HepG2 (cell line): Measurements from ENCODE around the gene SGCD. TPM values are rescaled to one million over a fixed set of nuclear protein-coding genes. Genes with fewer than 3 reads are reported as not detected.

ENCODE experiments used
- ATAC-seq: fragments of 200-7000 bp; cut with Tn5 transposase; 3 replicates; pipeline ENCODE4 v1.9.1; 2020; ENCODE audit warnings: mild to moderate bottlenecking, moderate library complexity
- BruUV-seq: library from RNA; stranded (reverse); fragments of 400-500 nt; replicated peaks from 2 replicates; lab custom pipeline; 2021; lab: Mats Ljungman, UMichigan
- CTCF ChIA-PET: fragments of 300-600 bp; formaldehyde crosslinking; extraction: SDS; loops from one replicate; lab custom pipeline; 2021; ENCODE audit warnings: low total read pairs, inconsistent platforms, low intra/inter-chr PET ratio; lab: Yijun Ruan, JAX
- POLR2A ChIA-PET: fragments of 350-600 bp; sonication (Branson Sonifier 250); formaldehyde crosslinking; loops from one replicate; lab custom pipeline; 2020; ENCODE audit warnings: antibody characterized with exemption, inconsistent platforms; lab: Yijun Ruan, JAX
- DNase-seq: peaks from one replicate; pipeline ENCODE4 v3.0.0-alpha.2; 2015; ENCODE audit warnings: low spot score
- FAIRE-seq: peaks from 3 replicates; lab custom pipeline; 2011; peaks lifted over from hg19 to GRCh38; lab: Jason Lieb, UNC
- H2AFZ ChIP-seq: one replicate; pipeline ENCODE4 v1.6.1; 2011; ENCODE audit warnings: low read length, inconsistent platforms
- H3K27ac ChIP-seq: fragments of 300-600 bp; 3 replicates; pipeline ENCODE4 v1.8.0; 2011; ENCODE audit warnings: mixed run types, mild to moderate bottlenecking, mixed read lengths, low read length, inconsistent platforms; ENCODE audit not compliant: insufficient read depth; ENCODE audit errors: extremely low read length
- H3K27me3 ChIP-seq, 2 experiments: fragments of 200-600 bp in 1 of 2; 2 replicates in 1 of 2; 3 replicates in 1 of 2; pipeline versions ENCODE4 v1.6.0 to v1.8.0; 2011; ENCODE audit warnings: low read length in 2 of 2, mild to moderate bottlenecking in 2 of 2, moderate library complexity in 2 of 2, inconsistent platforms in 1 of 2; ENCODE audit not compliant: insufficient read depth in 2 of 2, control insufficient read depth in 1 of 2
- H3K36me3 ChIP-seq, 2 experiments: fragments of 200-600 bp in 1 of 2; replicated peaks in 1 of 2; 2 replicates in 1 of 2; 3 replicates in 1 of 2; pipeline versions ENCODE4 v1.5.1 to v1.8.0; 2011; ENCODE audit warnings: low read length in 2 of 2, inconsistent platforms in 1 of 2; ENCODE audit not compliant: insufficient read depth in 2 of 2, control insufficient read depth in 1 of 2
- H3K4me1 ChIP-seq: 2 replicates; pipeline ENCODE4 v1.5.1; 2012; ENCODE audit warnings: low read length, inconsistent platforms; ENCODE audit not compliant: insufficient read depth
- H3K4me2 ChIP-seq: 2 replicates; pipeline ENCODE4 v1.6.0; 2011; ENCODE audit warnings: low read depth, low read length, inconsistent platforms
- H3K4me3 ChIP-seq, 3 experiments: fragments of 200-600 bp in 1 of 3; sonication (generic), shearing (Covaris generic) in 1 of 3; replicated peaks in 1 of 3; 2 replicates each; pipeline ENCODE4 v1.5.1; 2011 to 2016; ENCODE audit warnings: low read length in 3 of 3, inconsistent platforms in 2 of 3, low read depth in 2 of 3, mild to moderate bottlenecking in 2 of 3, control low read depth in 1 of 3, mixed read lengths in 1 of 3; ENCODE audit not compliant: insufficient read depth in 1 of 3
- H3K79me2 ChIP-seq: one replicate; pipeline ENCODE4 v1.6.1; 2011; ENCODE audit warnings: low read length, inconsistent platforms; ENCODE audit not compliant: insufficient read depth
- H3K9ac ChIP-seq: 2 replicates; pipeline ENCODE4 v1.6.0; 2011; ENCODE audit warnings: mild to moderate bottlenecking, low read depth, low read length, inconsistent platforms; ENCODE audit not compliant: insufficient read depth
- H3K9me3 ChIP-seq: 2 replicates; pipeline ENCODE4 v1.5.1; 2012; ENCODE audit warnings: mild to moderate bottlenecking, low read length
- H4K20me1 ChIP-seq: 2 replicates; pipeline ENCODE4 v1.6.0; 2011; ENCODE audit warnings: inconsistent platforms, mild to moderate bottlenecking, low read length, moderate library complexity; ENCODE audit not compliant: insufficient read depth
- ELF4 ChIP-seq: sonication (generic); formaldehyde crosslinking; IDR thresholded peaks from 2 replicates; pipeline ENCODE4 v1.5.0; 2020; ENCODE audit warnings: missing genetic modification reagents, mild to moderate bottlenecking, moderate library complexity, borderline replicate concordance
- FOSL2 ChIP-seq: sonication (generic); formaldehyde crosslinking; IDR thresholded peaks from 2 replicates; pipeline ENCODE4 v1.4.0; 2020; ENCODE audit warnings: missing genetic modification reagents
- LBX2 ChIP-seq: sonication (generic); formaldehyde crosslinking; IDR thresholded peaks from 2 replicates; pipeline ENCODE4 v1.5.0; 2020; ENCODE audit warnings: missing genetic modification reagents, mild to moderate bottlenecking, borderline replicate concordance
- NBN ChIP-seq: fragments of 450-650 bp; conservative IDR thresholded peaks from 2 replicates; pipeline ENCODE4 v1.6.1; 2017
- NRL ChIP-seq: sonication (generic); formaldehyde crosslinking; IDR thresholded peaks from 2 replicates; pipeline ENCODE4 v1.5.0; 2020; ENCODE audit warnings: missing genetic modification reagents, mild to moderate bottlenecking, moderate library complexity, borderline replicate concordance
- PAX8 ChIP-seq: sonication (generic); formaldehyde crosslinking; IDR thresholded peaks from 2 replicates; pipeline ENCODE4 v1.8.0; 2022; ENCODE audit warnings: mild to moderate bottlenecking, missing genetic modification reagents, borderline replicate concordance
- PHF20 ChIP-seq: sonication (generic); formaldehyde crosslinking; IDR thresholded peaks from 2 replicates; pipeline ENCODE4 v1.5.0; 2020; ENCODE audit warnings: mild to moderate bottlenecking, missing genetic modification reagents
- SMYD3 ChIP-seq: sonication (generic); formaldehyde crosslinking; IDR thresholded peaks from 2 replicates; pipeline ENCODE4 v1.8.1; 2023; ENCODE audit warnings: mild to moderate bottlenecking, missing genetic modification reagents
- ZFP36 ChIP-seq: fragments of 150-350 bp; IDR thresholded peaks from 2 replicates; pipeline ENCODE4 v1.6.1; 2018; ENCODE audit warnings: borderline replicate concordance, low read length, low read depth; ENCODE audit not compliant: partially characterized antibody
- ZHX2 ChIP-seq, 2 experiments: sonication (generic) in 1 of 2; formaldehyde crosslinking in 1 of 2; IDR thresholded peaks; 2 replicates each; pipeline versions ENCODE4 v1.6.1 to v1.9.0; 2014 to 2022; ENCODE audit warnings: antibody characterized with exemption in 1 of 2, borderline replicate concordance in 1 of 2, inconsistent platforms in 1 of 2, low read depth in 1 of 2, missing genetic modification reagents in 1 of 2
- ZMAT5 ChIP-seq: sonication (generic); formaldehyde crosslinking; IDR thresholded peaks from 2 replicates; pipeline ENCODE4 v1.5.0; 2020; ENCODE audit warnings: mild to moderate bottlenecking, low read depth, missing genetic modification reagents, borderline replicate concordance
- ZNF496 ChIP-seq: sonication (generic); formaldehyde crosslinking; IDR thresholded peaks from 2 replicates; pipeline ENCODE4 v1.8.1; 2023; ENCODE audit warnings: mild to moderate bottlenecking, moderate library complexity, missing genetic modification reagents; ENCODE audit not compliant: insufficient replicate concordance
- ZNF549 ChIP-seq: sonication (generic); formaldehyde crosslinking; IDR thresholded peaks from 2 replicates; pipeline ENCODE4 v1.5.0; 2020; ENCODE audit warnings: missing genetic modification reagents
- ZNF572 ChIP-seq: sonication (generic); formaldehyde crosslinking; IDR thresholded peaks from 2 replicates; pipeline ENCODE4 v1.5.1; 2020; ENCODE audit warnings: mild to moderate bottlenecking, missing genetic modification reagents
- ZNF768 ChIP-seq: sonication (generic); formaldehyde crosslinking; IDR thresholded peaks from 2 replicates; pipeline ENCODE4 v1.4.0; 2020; ENCODE audit warnings: missing genetic modification reagents
- ZNF800 ChIP-seq: sonication (generic); formaldehyde crosslinking; IDR thresholded peaks from 2 replicates; pipeline ENCODE4 v1.4.0; 2020; ENCODE audit warnings: missing genetic modification reagents
- ZSCAN25 ChIP-seq: sonication (generic); formaldehyde crosslinking; IDR thresholded peaks from 2 replicates; pipeline ENCODE4 v1.8.0; 2022; ENCODE audit warnings: mild to moderate bottlenecking, missing genetic modification reagents
- WGBS: methylation state at CpG from one replicate; pipeline ENCODE4 v1.1.6; 2017; ENCODE audit warnings: low lambda C conversion rate; 5-methylcytosine and 5-hydroxymethylcytosine counted together
- in situ Hi-C: cut with HindIII; loops from 2 replicates; pipeline ENCODE4 v1.10.0; 2017; ENCODE audit warnings: low pct_unique_long_range_greater_than_20kb; ENCODE audit not compliant: extremely low pct_ligation_motif_present
- intact Hi-C: fragments of 100-400 bp; cut with micrococcal nuclease; formaldehyde crosslinking; loops from one replicate; pipeline ENCODE4 v1.10.0; 2022; ENCODE audit not compliant: unreplicated experiment
- polyA plus RNA-seq, 8 experiments: library from polyadenylated mRNA; depleted of rRNA in 3 of 8; stranded (reverse) in 7 of 8; unstranded in 1 of 8; fragments of >200 nt; fragmentation: Illumina TruSeq in 4 of 8; extraction: Trizol in 4 of 8; gene quantifications; 2 replicates each; pipeline versions ENCODE4 v1.2.1 to v1.2.3, GENCODE V29; 2011 to 2016; ENCODE audit warnings: low read depth in 4 of 8, missing spikeins in 1 of 8, mixed read lengths in 1 of 8; ENCODE audit not compliant: insufficient read depth in 1 of 8
- total RNA-seq, 5 experiments: library from RNA; depleted of rRNA; stranded (reverse); fragments of >200 nt; fragmentation: Illumina TruSeq; extraction: Trizol; gene quantifications; 2 replicates each; pipeline ENCODE4 v1.2.3, GENCODE V29; 2016; ENCODE audit warnings: low read depth in 1 of 5

SGCD gene
- total and polyA plus RNA-seq, 2 of the 13 experiments (the other 11 are each of a cell fraction or from before 2014, with no cell fraction given) = not detected

GRCh38 chr5:156411957-156412356, 85.0 kb downstream of the SGCD start:
- H3K9me3 ChIP-seq = no peaks in the 10 kb centered on the region
- intact Hi-C loops = no loop called here
- WGBS = 2% methylated on average over 2 of the region's 2 CpGs
- in situ Hi-C loops = no loop called here
- ChIA-PET CTCF (no interaction called here), POLR2A (no interaction called here)
- no peak overlapping the region for H3K9ac ChIP-seq
- no peaks in the 10 kb centered on the region for H4K20me1 ChIP-seq
- no peaks in the 10 kb centered on the region for H3K36me3 ChIP-seq
- H3K79me2 ChIP-seq = no peaks in the 10 kb centered on the region
- no peaks in the 10 kb centered on the region for H3K4me1 ChIP-seq
- no peak overlapping the region for H3K27ac ChIP-seq
- BruUV-seq = no TSS peak
- DNase-seq = no peak
- H3K4me3 ChIP-seq = no peak overlapping the region
- H3K27me3 ChIP-seq = no peaks in the 10 kb centered on the region
- H2AFZ ChIP-seq = no peak overlapping the region
- no peak for FAIRE-seq
- ATAC-seq = no peak
- H3K4me2 ChIP-seq = no peak overlapping the region
- TF ChIP-seq ZNF768 = no peak
- TF ChIP-seq SMYD3 (CRISPR knock-in tag) = no peak
- no peak for TF ChIP-seq ZSCAN25
- TF ChIP-seq ZNF800 (CRISPR knock-in tag) = no peak
- no peak for TF ChIP-seq ZFP36
- no peak for TF ChIP-seq LBX2 (CRISPR knock-in tag)
- TF ChIP-seq PAX8 = no peak
- TF ChIP-seq ELF4 (CRISPR knock-in tag) = no peak
- no peak for TF ChIP-seq FOSL2 (CRISPR knock-in tag)
- no peak for TF ChIP-seq ZNF549 (CRISPR knock-in tag)
- TF ChIP-seq ZMAT5 (CRISPR knock-in tag) = no peak
- no peak for TF ChIP-seq ZNF572 (CRISPR knock-in tag)
- TF ChIP-seq NBN = no peak
- TF ChIP-seq PHF20 = no peak
- TF ChIP-seq ZNF496 (CRISPR knock-in tag) = no peak
- TF ChIP-seq NRL (CRISPR knock-in tag) = no peak
- TF ChIP-seq ZHX2 (IDR thresholded peaks at IDR 0.05; ENCODE audit: low read depth) = no peak
- TF ChIP-seq ZHX2 (CRISPR knock-in tag; IDR thresholded peaks at IDR 0.05; ENCODE audit: borderline replicate concordance) = no peak
